A549 (cell line): ENCODE data around the gene IL5RA. TPM values are rescaled to one million over a fixed set of nuclear protein-coding genes. Genes with fewer than 3 reads are reported as not detected.

ENCODE experiments used
- ATAC-seq, 2 experiments: fragments of 200-7000 bp in 1 of 2; fragments of >200 bp in 1 of 2; cut with Nextera tagmentation in 1 of 2; cut with Tn5 transposase in 1 of 2; 3 replicates each; pipeline versions ENCODE4 v1.8.0 to v1.9.1; 2018 to 2020; ENCODE audit warnings: mild to moderate bottlenecking in 1 of 2, moderate library complexity in 1 of 2
- CTCF ChIA-PET: fragments of 300-600 bp; sonication (Branson Sonifier 250); formaldehyde crosslinking; extraction: SDS; loops from one replicate; lab custom pipeline; 2021; ENCODE audit warnings: antibody characterized with exemption, inconsistent platforms; lab: Yijun Ruan, JAX
- POLR2A ChIA-PET: fragments of 350-600 bp; formaldehyde crosslinking; extraction: SDS; loops from one replicate; lab custom pipeline; 2021; ENCODE audit warnings: antibody characterized with exemption, inconsistent platforms; lab: Yijun Ruan, JAX
- DNase-seq, 2 experiments: peaks; one replicate each; pipeline versions ENCODE4 v3.0.0 to v3.0.0-alpha.2; 2011 to 2016; ENCODE audit warnings: low read depth in 1 of 2, low spot score in 1 of 2
- FAIRE-seq: peaks from 2 replicates; lab custom pipeline; 2011; peaks lifted over from hg19 to GRCh38; lab: Jason Lieb, UNC
- H3K27ac ChIP-seq, 2 experiments: fragments of >200 bp; sonication (Bioruptor Twin); formaldehyde crosslinking; 3 replicates each; pipeline ENCODE4 v1.5.1; 2016 to 2017
- H3K4me1 ChIP-seq: fragments of >200 bp; sonication (Bioruptor Twin); formaldehyde crosslinking; 3 replicates; pipeline ENCODE4 v1.6.1; 2016
- H3K4me2 ChIP-seq: fragments of >200 bp; sonication (Bioruptor Twin); formaldehyde crosslinking; 3 replicates; pipeline ENCODE4 v1.6.1; 2016
- H3K4me3 ChIP-seq: fragments of >200 bp; sonication (Bioruptor Twin); formaldehyde crosslinking; 3 replicates; pipeline ENCODE4 v1.5.1; 2016
- H3K9me3 ChIP-seq: fragments of >200 bp; sonication (Bioruptor Twin); formaldehyde crosslinking; 3 replicates; pipeline ENCODE4 v1.6.1; 2016
- ATOH8 ChIP-seq: fragments of 250-450 bp; sonication (Bioruptor Pico); IDR thresholded peaks from 2 replicates; pipeline ENCODE4 v1.5.0; 2020; ENCODE audit warnings: low read depth, mild to moderate bottlenecking, moderate library complexity
- BHLHE40 ChIP-seq: IDR thresholded peaks from 2 replicates; pipeline ENCODE4 v1.6.1; 2012; ENCODE audit warnings: low read depth, low read length, inconsistent platforms
- CBX2 ChIP-seq: fragments of 200-600 bp; sonication (generic); IDR thresholded peaks from 2 replicates; pipeline ENCODE4 v1.6.1; 2016; ENCODE audit warnings: low read depth, mild to moderate bottlenecking, borderline replicate concordance
- CBX8 ChIP-seq: fragments of 200-600 bp; sonication (generic); IDR thresholded peaks from 2 replicates; pipeline ENCODE4 v1.6.1; 2016
- CEBPB ChIP-seq, 2 experiments: fragments of >200 bp in 1 of 2; sonication (Bioruptor Twin) in 1 of 2; formaldehyde crosslinking in 1 of 2; IDR thresholded peaks; 2 replicates each; pipeline ENCODE4 v1.6.1; 2012 to 2016
- EHMT2 ChIP-seq: fragments of 200-600 bp; sonication (generic); IDR thresholded peaks from 2 replicates; pipeline ENCODE4 v1.6.1; 2016; ENCODE audit warnings: antibody characterized with exemption, low read depth, mild to moderate bottlenecking, moderate library complexity
- ELK1 ChIP-seq: fragments of 150-350 bp; IDR thresholded peaks from 2 replicates; pipeline ENCODE4 v1.6.1; 2014; ENCODE audit warnings: low read depth, mild to moderate bottlenecking, low read length
- EP300 ChIP-seq, 2 experiments: fragments of >200 bp; sonication (Bioruptor Twin); formaldehyde crosslinking; IDR thresholded peaks; 2 replicates in 1 of 2; 3 replicates in 1 of 2; pipeline ENCODE4 v1.6.1; 2016 to 2017
- FOSB ChIP-seq: fragments of 250-450 bp; sonication (Bioruptor Pico); IDR thresholded peaks from 2 replicates; pipeline ENCODE4 v1.5.0; 2020; ENCODE audit warnings: mild to moderate bottlenecking, moderate library complexity
- FOSL2 ChIP-seq, 2 experiments: fragments of 450-650 bp in 1 of 2; fragments of >200 bp in 1 of 2; sonication (Bioruptor Twin) in 1 of 2; formaldehyde crosslinking; IDR thresholded peaks; 2 replicates each; pipeline versions ENCODE4 v1.5.0 to v1.6.1; 2016 to 2020; ENCODE audit warnings: mild to moderate bottlenecking in 1 of 2, moderate library complexity in 1 of 2
- GATA3 ChIP-seq: IDR thresholded peaks from 2 replicates; pipeline ENCODE4 v1.6.1; 2012; ENCODE audit warnings: borderline replicate concordance
- HDAC2 ChIP-seq: fragments of 200-600 bp; sonication (generic); IDR thresholded peaks from 2 replicates; pipeline ENCODE4 v1.6.1; 2016
- MYC ChIP-seq: IDR thresholded peaks from 2 replicates; pipeline ENCODE4 v1.6.1; 2012; ENCODE audit warnings: mild to moderate bottlenecking, inconsistent platforms, low read length, improper control_type of control experiment, borderline replicate concordance
- NFE2L2 ChIP-seq: fragments of 150-350 bp; conservative IDR thresholded peaks from 2 replicates; pipeline ENCODE4 v1.6.1; 2014; ENCODE audit warnings: low read length
- NPAS2 ChIP-seq: fragments of 250-450 bp; sonication (Bioruptor Pico); IDR thresholded peaks from 2 replicates; pipeline ENCODE4 v1.8.0; 2022; ENCODE audit warnings: mild to moderate bottlenecking, moderate library complexity, borderline replicate concordance
- NR3C1 ChIP-seq: fragments of >200 bp; sonication (Bioruptor Twin); formaldehyde crosslinking; IDR thresholded peaks from 3 replicates; pipeline ENCODE4 v1.6.1; 2017
- POLR2A ChIP-seq: IDR thresholded peaks from 2 replicates; pipeline ENCODE4 v1.6.1; 2012; ENCODE audit warnings: mild to moderate bottlenecking, low read length
- POLR2AphosphoS2 ChIP-seq: conservative IDR thresholded peaks from 2 replicates; pipeline ENCODE4 v1.6.1; 2012; ENCODE audit warnings: low read length, improper control_type of control experiment, inconsistent platforms
- RAD21 ChIP-seq, 2 experiments: fragments of >200 bp in 1 of 2; sonication (Bioruptor Twin) in 1 of 2; formaldehyde crosslinking in 1 of 2; IDR thresholded peaks in 1 of 2; conservative IDR thresholded peaks in 1 of 2; 2 replicates in 1 of 2; 3 replicates in 1 of 2; pipeline ENCODE4 v1.6.1; 2012 to 2018; ENCODE audit warnings: inconsistent platforms in 1 of 2
- RARB ChIP-seq: fragments of 250-450 bp; sonication (Bioruptor Pico); IDR thresholded peaks from 2 replicates; pipeline ENCODE4 v1.8.0; 2021; ENCODE audit warnings: mild to moderate bottlenecking, moderate library complexity
- RNF2 ChIP-seq: fragments of 200-600 bp; sonication (generic); IDR thresholded peaks from 2 replicates; pipeline ENCODE4 v1.6.1; 2016; ENCODE audit warnings: low read depth, mild to moderate bottlenecking, antibody characterized with exemption, moderate library complexity, borderline replicate concordance
- SMC3 ChIP-seq: fragments of >200 bp; sonication (Bioruptor Twin); formaldehyde crosslinking; IDR thresholded peaks from 3 replicates; pipeline ENCODE4 v1.6.1; 2018; ENCODE audit warnings: inconsistent platforms
- SREBF2 ChIP-seq: fragments of 450-650 bp; IDR thresholded peaks from 2 replicates; pipeline ENCODE4 v1.6.1; 2014; ENCODE audit warnings: mild to moderate bottlenecking, moderate library complexity
- TFCP2L1 ChIP-seq: fragments of 250-450 bp; sonication (Bioruptor Pico); IDR thresholded peaks from 2 replicates; pipeline ENCODE4 v1.5.0; 2021; ENCODE audit warnings: mild to moderate bottlenecking
- ZC3H11A ChIP-seq: fragments of 450-650 bp; IDR thresholded peaks from 2 replicates; pipeline ENCODE4 v1.6.1; 2014; ENCODE audit warnings: antibody characterized with exemption, mild to moderate bottlenecking
- ZFP36 ChIP-seq: fragments of 450-650 bp; IDR thresholded peaks from 2 replicates; pipeline ENCODE4 v1.6.1; 2014; ENCODE audit warnings: borderline replicate concordance; ENCODE audit not compliant: partially characterized antibody
- ZNF302 ChIP-seq: fragments of 250-450 bp; sonication (Bioruptor Pico); IDR thresholded peaks from 2 replicates; pipeline ENCODE4 v1.9.0; 2021; ENCODE audit warnings: inconsistent platforms, mild to moderate bottlenecking, moderate library complexity
- ZSCAN20 ChIP-seq: fragments of 250-450 bp; sonication (Bioruptor Pico); IDR thresholded peaks from 2 replicates; pipeline ENCODE4 v1.8.0; 2022; ENCODE audit warnings: mild to moderate bottlenecking, moderate library complexity
- WGBS: methylation state at CpG from one replicate; pipeline ENCODE4 v1.1.6; 2017; ENCODE audit errors: missing lambda C conversion rate; 5-methylcytosine and 5-hydroxymethylcytosine counted together
- polyA plus RNA-seq, 4 experiments: library from polyadenylated mRNA; depleted of rRNA in 3 of 4; stranded (reverse); fragments of >200 nt; fragmentation: RNase III in 1 of 4; extraction: RNeasy Plus Mini Kit Qiagen cat#74134 plus additional on column Dnase treatment in 1 of 4; gene quantifications; 2 replicates in 3 of 4; 3 replicates in 1 of 4; pipeline ENCODE4 v1.2.3, GENCODE V29; 2011 to 2017

Gene IL5RA
- polyA plus RNA-seq, 2 of the 4 experiments (the other 2 are of a cell fraction) = not detected

- no CpG with 5 or more reads among the region's 3 CpGs for WGBS
- DNase-seq (no peak), ATAC-seq (no peak), FAIRE-seq (no peak)
- H3K9me3 ChIP-seq = no peaks in the 10 kb centered on the region
- H3K4me1 ChIP-seq = no peaks in the 10 kb centered on the region
- ChIA-PET POLR2A (no interaction called here), CTCF (interaction anchor here (1.2 kb wide), 1 partner anchor 19 kb away, joined by 3 read pairs; no protein-coding TSS in a partner anchor)
- TF ChIP-seq POLR2A (no peak), ATOH8 (no peak), FOSB (no peak), RARB (CRISPR knock-in tag) (no peak)
- no peak overlapping the region for H3K27ac ChIP-seq
- H3K4me2 ChIP-seq = no peak overlapping the region
- no peak overlapping the region for H3K4me3 ChIP-seq
Observed at GRCh38 chr3:3084890-3085289, 25.3 kb downstream of the IL5RA start.

- WGBS = 4% methylated on average over 2 of the region's 2 CpGs
- no peak for ATAC-seq
- POLR2A ChIA-PET = no interaction called here
- no peak overlapping the region for H3K4me2 ChIP-seq
- TF ChIP-seq POLR2A (no peak), ELK1 (no peak), SMC3 (no peak), TFCP2L1 (no peak), FOSB (no peak), ZFP36 (no peak), RAD21 (conservative IDR thresholded peaks at IDR 0.05 in 1 of 2, IDR thresholded peaks at IDR 0.05 in 1 of 2) (no peak), ZNF302 (CRISPR knock-in tag) (no peak), NFE2L2 (no peak), NPAS2 (CRISPR knock-in tag) (no peak), FOSL2 (IDR thresholded peaks at IDR 0.05) (no peak), FOSL2 (CRISPR knock-in tag; IDR thresholded peaks at IDR 0.05) (no peak), CBX2 (no peak), CBX8 (no peak), CEBPB (IDR thresholded peaks at IDR 0.05) (no peak), ATOH8 (no peak), MYC (no peak), RNF2 (no peak), POLR2AphosphoS2 (no peak)
- TF ChIP-seq, all 56 proteins: peak for 0
- Histone ChIP-seq H3K4me1 (no peaks in the 10 kb centered on the region), H3K27ac (no peak overlapping the region), H3K9me3 (no peaks in the 10 kb centered on the region), H3K4me3 (no peak overlapping the region)
- no peak for FAIRE-seq
- no peak for DNase-seq
- CTCF ChIA-PET = no interaction called here
Observed at GRCh38 chr3:3082234-3082924, 27.8 kb downstream of the IL5RA start.

GRCh38 chr3:3081381-3082233 lies 28.6 kb downstream of the IL5RA start:
- H3K4me3 ChIP-seq = no peak overlapping the region
- 31% methylated on average over 9 of the region's 9 CpGs for WGBS
- no peaks in the 10 kb centered on the region for H3K4me1 ChIP-seq
- DNase-seq = no peak
- no peak overlapping the region for H3K27ac ChIP-seq
- ATAC-seq = no peak
- H3K9me3 ChIP-seq = no peaks in the 10 kb centered on the region
- CTCF ChIA-PET = no interaction called here
- FAIRE-seq = no peak
- POLR2A ChIA-PET = no interaction called here
- no peak for TF ChIP-seq BHLHE40
- TF ChIP-seq CBX2 = no peak
- no peak for TF ChIP-seq ZC3H11A
- TF ChIP-seq SREBF2 = no peak
- TF ChIP-seq HDAC2 = no peak
- no peak for TF ChIP-seq FOSB
- TF ChIP-seq EHMT2 = no peak
- no peak for TF ChIP-seq ZSCAN20 (CRISPR knock-in tag)
- no peak for TF ChIP-seq NR3C1
- no peak for TF ChIP-seq POLR2A
- TF ChIP-seq GATA3 = no peak
- no peak for TF ChIP-seq EP300 (IDR thresholded peaks at IDR 0.05)
- TF ChIP-seq, all 56 proteins: peak for 0
- no peak overlapping the region for H3K4me2 ChIP-seq
